ENCODE results near the gene RAB30.

Gene RAB30

DNA sequence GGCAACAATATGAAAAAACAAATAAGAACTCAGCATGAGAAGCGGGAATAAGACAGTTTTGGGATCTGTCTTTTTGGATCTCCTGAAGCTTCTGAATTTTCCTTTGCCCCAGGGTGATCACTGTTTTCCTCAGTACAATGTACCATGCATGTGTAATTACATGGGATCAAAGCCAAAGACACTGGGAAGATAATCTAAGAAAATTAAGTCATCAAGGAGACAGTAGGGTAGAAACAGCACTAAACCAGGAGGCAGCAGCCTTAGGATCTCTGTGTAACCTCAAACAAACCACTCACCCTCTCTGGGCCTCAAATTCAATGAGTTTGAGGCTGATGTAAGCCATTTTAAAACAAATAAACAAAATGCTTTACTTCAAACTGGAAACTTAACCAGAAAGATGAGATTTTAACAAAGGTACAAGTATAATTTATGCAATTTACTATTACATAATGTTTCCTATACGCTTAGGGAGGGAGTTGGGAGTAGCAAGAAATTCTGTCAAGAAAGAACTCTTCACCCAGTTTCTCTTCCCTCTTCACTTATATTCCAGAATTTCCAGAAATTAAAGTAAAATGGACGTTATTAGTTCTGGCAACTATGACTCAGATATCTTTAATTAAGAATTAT, 77.0 kb downstream of the RAB30 start:
- Histone ChIP-seq H3K27ac (ENCODE audit: low read depth, low read length) (no peak overlapping the region), H3K36me3 (ENCODE audit: insufficient read depth, low read length) (peaks cover 7% of the 10 kb centered on the region), H3K9ac (ENCODE audit: low read length) (no peak overlapping the region), H3K4me1 (ENCODE audit: insufficient read depth, low read length) (peaks cover 54% of the 10 kb centered on the region), H3K9me3 (ENCODE audit: low read length) (no peaks in the 10 kb centered on the region), H3K4me3 (ENCODE audit: low read depth in 1 of 2, low read length in 2 of 2) (no peak overlapping the region), H3K27me3 (ENCODE audit: control insufficient read depth in 1 of 2, insufficient read depth in 2 of 2, low read length in 2 of 2) (no peaks in the 10 kb centered on the region)

DNA sequence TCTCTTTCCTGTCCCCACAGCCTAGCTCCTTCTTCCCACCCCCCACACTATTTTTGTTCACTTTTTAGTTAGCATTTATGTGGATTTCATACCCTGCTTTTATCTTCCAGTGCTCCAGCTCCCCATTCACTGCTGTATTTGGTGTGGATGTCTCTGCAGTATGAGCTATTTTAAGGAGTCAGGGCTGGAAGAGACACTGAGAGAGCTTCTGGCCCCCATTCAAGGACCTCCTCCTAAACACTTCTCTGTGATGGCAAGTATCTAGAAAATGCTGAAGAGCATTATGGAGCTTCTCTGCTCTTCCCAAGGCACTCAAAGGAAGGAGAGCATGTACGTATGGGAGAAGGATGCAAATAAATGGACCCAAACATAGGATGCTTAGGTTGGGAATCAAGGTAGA, 79.5 kb downstream of the RAB30 start:
- peaks cover 19% of the 10 kb centered on the region for H3K36me3 ChIP-seq (ENCODE audit: insufficient read depth, low read length)
- peaks cover 47% of the 10 kb centered on the region for H3K4me1 ChIP-seq (ENCODE audit: insufficient read depth, low read length)
- no peak overlapping the region for H3K4me3 ChIP-seq (ENCODE audit: low read depth in 1 of 2, low read length in 2 of 2)
- no peaks in the 10 kb centered on the region for H3K27me3 ChIP-seq (ENCODE audit: control insufficient read depth in 1 of 2, insufficient read depth in 2 of 2, low read length in 2 of 2)
- H3K9me3 ChIP-seq (ENCODE audit: low read length), result no peaks in the 10 kb centered on the region
- no peak overlapping the region for H3K27ac ChIP-seq (ENCODE audit: low read depth, low read length)
- H3K9ac ChIP-seq (ENCODE audit: low read length), result no peak overlapping the region

DNA sequence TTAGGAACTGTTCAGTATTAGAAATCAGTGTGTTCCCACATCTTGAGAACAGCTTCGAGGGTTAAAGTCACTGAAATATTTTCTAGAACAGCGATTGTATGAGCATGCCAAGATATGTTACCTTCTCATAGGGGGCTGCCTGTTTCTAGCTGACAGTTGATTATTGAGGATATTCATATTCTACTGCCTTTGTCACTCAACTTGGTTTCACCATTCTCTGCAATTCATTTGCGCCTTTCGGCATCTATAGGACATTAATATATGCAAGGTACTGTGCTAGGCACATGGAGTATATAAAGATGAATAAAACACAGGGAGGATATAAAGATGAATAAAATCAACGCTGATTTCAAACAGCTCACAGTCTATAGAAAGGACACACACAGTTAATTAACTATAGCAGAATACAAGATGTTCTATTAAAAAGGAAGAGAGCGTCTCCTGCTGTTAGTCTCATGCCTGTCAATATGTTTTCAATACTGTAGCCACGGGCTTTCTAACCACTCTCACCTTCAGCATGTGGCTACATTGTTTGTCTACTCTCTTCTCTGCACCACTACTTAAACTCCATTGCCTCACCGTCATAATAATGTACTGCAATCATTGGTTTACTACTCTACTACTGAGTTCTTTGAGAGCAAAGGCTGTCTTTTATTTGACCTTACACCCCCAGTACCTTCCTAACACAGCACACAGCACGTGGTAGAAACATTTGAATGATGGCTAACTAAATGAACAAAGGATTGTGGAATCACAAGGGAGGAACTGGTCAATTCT, 81.9 kb downstream of the RAB30 start:
- Histone ChIP-seq H3K27ac (ENCODE audit: low read depth, low read length) (no peak overlapping the region), H3K27me3 (ENCODE audit: control insufficient read depth in 1 of 2, insufficient read depth in 2 of 2, low read length in 2 of 2) (no peaks in the 10 kb centered on the region), H3K36me3 (ENCODE audit: insufficient read depth, low read length) (peaks cover 32% of the 10 kb centered on the region), H3K9ac (ENCODE audit: low read length) (no peak overlapping the region), H3K9me3 (ENCODE audit: low read length) (no peaks in the 10 kb centered on the region), H3K4me3 (ENCODE audit: low read depth in 1 of 2, low read length in 2 of 2) (no peak overlapping the region), H3K4me1 (ENCODE audit: insufficient read depth, low read length) (peaks cover 31% of the 10 kb centered on the region)

DNA sequence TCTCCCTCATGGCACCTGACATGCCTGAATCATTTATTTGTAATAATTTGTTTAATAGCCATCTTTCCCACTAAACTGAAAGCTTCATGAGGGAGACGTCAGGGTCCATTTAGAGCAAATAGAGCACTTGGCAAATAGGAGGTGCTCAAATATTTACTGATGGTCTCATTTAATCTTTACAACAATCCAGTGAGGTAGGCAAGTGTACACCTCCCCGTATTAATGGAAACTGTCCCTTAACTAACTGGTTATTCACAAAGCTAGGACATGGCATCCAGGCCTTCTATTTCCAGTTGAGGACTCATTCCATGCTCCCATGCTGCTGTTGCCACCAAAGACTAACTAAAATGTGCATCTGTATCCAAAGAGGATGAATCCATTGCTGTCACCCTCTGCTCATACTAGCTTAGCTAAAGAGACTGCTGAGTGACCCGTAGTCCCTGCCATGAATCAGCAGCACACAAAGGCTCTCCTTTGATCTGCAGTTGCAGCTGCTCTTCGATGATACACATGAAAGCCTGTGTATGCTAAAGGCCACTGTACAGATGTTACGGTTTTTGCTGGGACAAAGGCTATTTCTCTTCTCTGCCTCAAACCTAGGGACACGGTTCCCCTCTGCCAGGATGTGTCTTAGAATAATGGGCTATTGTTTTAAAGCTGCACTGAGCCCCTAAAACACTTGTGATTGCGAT, 82.6 kb downstream of the RAB30 start:
- Histone ChIP-seq H3K9me3 (ENCODE audit: low read length) (no peaks in the 10 kb centered on the region), H3K36me3 (ENCODE audit: insufficient read depth, low read length) (peaks cover 38% of the 10 kb centered on the region), H3K4me3 (ENCODE audit: low read depth in 1 of 2, low read length in 2 of 2) (no peak overlapping the region), H3K4me1 (ENCODE audit: insufficient read depth, low read length) (peaks cover 24% of the 10 kb centered on the region), H3K9ac (ENCODE audit: low read length) (no peak overlapping the region), H3K27ac (ENCODE audit: low read depth, low read length) (no peak overlapping the region), H3K27me3 (ENCODE audit: control insufficient read depth in 1 of 2, insufficient read depth in 2 of 2, low read length in 2 of 2) (no peaks in the 10 kb centered on the region)

DNA sequence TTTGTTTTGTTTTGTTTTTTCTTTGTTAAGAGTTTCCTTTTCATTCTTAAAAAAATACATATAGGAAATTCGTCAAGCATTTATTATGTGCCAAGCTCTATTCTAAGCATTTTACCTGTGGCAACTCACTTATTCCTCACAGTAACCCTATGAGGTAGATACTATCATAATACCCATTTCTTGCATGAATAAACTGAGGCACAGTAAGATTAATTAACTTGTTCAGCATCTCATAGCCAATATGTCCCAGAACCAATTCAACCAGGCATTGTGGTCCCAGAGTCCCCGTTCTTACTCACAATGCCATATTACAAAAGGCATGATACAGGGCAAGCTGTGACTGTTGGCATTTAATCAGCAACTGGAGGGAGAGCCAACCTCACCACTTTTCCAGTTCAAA, 83.7 kb downstream of the RAB30 start:
- Histone ChIP-seq H3K36me3 (ENCODE audit: insufficient read depth, low read length) (peaks cover 38% of the 10 kb centered on the region), H3K27me3 (ENCODE audit: control insufficient read depth in 1 of 2, insufficient read depth in 2 of 2, low read length in 2 of 2) (no peaks in the 10 kb centered on the region), H3K4me1 (ENCODE audit: insufficient read depth, low read length) (peaks cover 17% of the 10 kb centered on the region), H3K9me3 (ENCODE audit: low read length) (no peaks in the 10 kb centered on the region), H3K27ac (ENCODE audit: low read depth, low read length) (no peak overlapping the region), H3K4me3 (ENCODE audit: low read depth in 1 of 2, low read length in 2 of 2) (no peak overlapping the region), H3K9ac (ENCODE audit: low read length) (no peak overlapping the region)

DNA sequence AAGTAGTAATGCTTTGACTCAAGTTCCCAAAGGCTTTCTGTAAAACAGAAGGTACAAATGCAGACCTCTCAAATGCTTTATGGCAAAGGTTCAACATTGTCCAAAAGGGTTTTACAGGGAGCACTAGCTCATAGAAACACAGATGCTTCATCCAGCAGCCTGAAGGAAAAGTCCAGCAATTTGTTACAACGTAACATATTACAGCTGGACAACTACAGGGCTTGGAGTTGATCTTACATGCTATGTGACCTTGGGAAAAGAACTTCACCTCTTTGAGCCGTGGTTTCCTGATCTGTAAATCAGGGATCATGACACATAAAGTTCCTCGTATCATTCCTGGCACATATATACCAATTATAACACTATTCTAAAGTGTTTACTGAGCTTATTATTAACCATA, 85.3 kb downstream of the RAB30 start:
- peaks cover 43% of the 10 kb centered on the region for H3K36me3 ChIP-seq (ENCODE audit: insufficient read depth, low read length)
- no peaks in the 10 kb centered on the region for H3K9me3 ChIP-seq (ENCODE audit: low read length)
- H3K9ac ChIP-seq (ENCODE audit: low read length), result no peak overlapping the region
- no peak overlapping the region for H3K27ac ChIP-seq (ENCODE audit: low read depth, low read length)
- H3K4me1 ChIP-seq (ENCODE audit: insufficient read depth, low read length), result peaks cover 2% of the 10 kb centered on the region
- H3K27me3 ChIP-seq (ENCODE audit: control insufficient read depth in 1 of 2, insufficient read depth in 2 of 2, low read length in 2 of 2), result no peaks in the 10 kb centered on the region
- no peak overlapping the region for H3K4me3 ChIP-seq (ENCODE audit: low read depth in 1 of 2, low read length in 2 of 2)

DNA sequence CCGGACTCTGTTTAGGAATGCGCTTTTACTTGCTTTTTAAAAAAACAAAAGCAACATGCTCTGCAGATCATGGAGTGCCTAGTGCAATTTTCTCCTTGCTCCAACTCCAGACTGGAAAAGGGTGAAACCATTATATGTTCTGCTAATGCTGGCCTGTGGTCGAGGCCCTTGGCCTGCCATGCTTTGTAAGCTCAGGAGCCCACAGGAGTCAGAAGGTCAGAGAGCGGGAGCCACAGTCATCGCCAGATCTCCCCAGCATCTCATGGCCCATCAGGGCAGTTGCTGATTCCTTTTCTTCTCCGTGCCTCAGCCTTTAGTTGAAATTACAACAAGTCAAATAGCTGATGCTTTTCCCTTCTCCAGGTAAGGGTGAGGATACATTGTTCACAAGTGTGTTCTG, 89.8 kb downstream of the RAB30 start:
- no peak overlapping the region for H3K4me3 ChIP-seq (ENCODE audit: low read depth in 1 of 2, low read length in 2 of 2)
- H3K9me3 ChIP-seq (ENCODE audit: low read length), result no peaks in the 10 kb centered on the region
- H3K27ac ChIP-seq (ENCODE audit: low read depth, low read length), result no peak overlapping the region
- H3K4me1 ChIP-seq (ENCODE audit: insufficient read depth, low read length), result peaks cover 7% of the 10 kb centered on the region
- no peak overlapping the region for H3K9ac ChIP-seq (ENCODE audit: low read length)
- no peaks in the 10 kb centered on the region for H3K27me3 ChIP-seq (ENCODE audit: control insufficient read depth in 1 of 2, insufficient read depth in 2 of 2, low read length in 2 of 2)
- H3K36me3 ChIP-seq (ENCODE audit: insufficient read depth, low read length), result peaks cover 29% of the 10 kb centered on the region

DNA sequence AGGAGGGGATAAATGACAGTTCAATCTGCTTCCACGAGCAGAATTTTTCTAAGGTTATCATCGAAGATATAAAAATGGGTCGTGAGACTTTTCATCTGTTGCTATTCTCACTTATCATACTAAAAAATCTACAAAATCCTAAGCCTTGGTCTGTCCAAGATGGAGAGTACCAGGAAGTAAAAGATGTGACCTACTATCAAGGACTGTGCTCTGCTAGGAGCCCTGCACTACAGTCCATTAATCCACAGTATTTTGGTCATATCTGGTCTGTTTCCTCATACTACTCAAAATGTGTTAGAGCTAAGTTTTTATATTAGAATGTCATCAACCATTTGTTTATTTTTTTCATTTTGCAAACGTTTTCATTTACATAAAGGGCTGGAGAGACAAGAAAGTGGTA, 90.8 kb downstream of the RAB30 start:
- peaks cover 7% of the 10 kb centered on the region for H3K4me1 ChIP-seq (ENCODE audit: insufficient read depth, low read length)
- no peak overlapping the region for H3K9ac ChIP-seq (ENCODE audit: low read length)
- H3K27me3 ChIP-seq (ENCODE audit: control insufficient read depth in 1 of 2, insufficient read depth in 2 of 2, low read length in 2 of 2), result no peaks in the 10 kb centered on the region
- H3K27ac ChIP-seq (ENCODE audit: low read depth, low read length), result no peak overlapping the region
- no peak overlapping the region for H3K4me3 ChIP-seq (ENCODE audit: low read depth in 1 of 2, low read length in 2 of 2)
- H3K9me3 ChIP-seq (ENCODE audit: low read length), result no peaks in the 10 kb centered on the region
- H3K36me3 ChIP-seq (ENCODE audit: insufficient read depth, low read length), result peaks cover 21% of the 10 kb centered on the region

DNA sequence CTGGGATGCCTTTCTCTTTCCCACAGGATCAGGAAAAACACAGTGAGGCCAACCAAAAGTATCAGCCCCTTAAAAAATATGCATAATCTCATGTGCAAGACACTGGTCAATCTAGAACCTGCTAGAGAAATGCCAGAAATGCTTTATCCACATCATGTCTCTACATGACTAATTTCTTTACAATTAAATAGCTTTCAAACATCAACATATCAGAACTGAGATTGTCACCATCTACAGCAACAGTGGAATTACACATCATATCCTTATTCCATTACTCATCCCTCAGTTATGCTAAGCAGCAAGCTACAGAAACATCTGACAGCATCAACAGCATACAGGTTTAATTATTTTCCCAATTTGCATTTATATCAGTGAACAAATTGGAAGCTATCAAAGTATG, 91.4 kb downstream of the RAB30 start:
- peaks cover 7% of the 10 kb centered on the region for H3K4me1 ChIP-seq (ENCODE audit: insufficient read depth, low read length)

DNA sequence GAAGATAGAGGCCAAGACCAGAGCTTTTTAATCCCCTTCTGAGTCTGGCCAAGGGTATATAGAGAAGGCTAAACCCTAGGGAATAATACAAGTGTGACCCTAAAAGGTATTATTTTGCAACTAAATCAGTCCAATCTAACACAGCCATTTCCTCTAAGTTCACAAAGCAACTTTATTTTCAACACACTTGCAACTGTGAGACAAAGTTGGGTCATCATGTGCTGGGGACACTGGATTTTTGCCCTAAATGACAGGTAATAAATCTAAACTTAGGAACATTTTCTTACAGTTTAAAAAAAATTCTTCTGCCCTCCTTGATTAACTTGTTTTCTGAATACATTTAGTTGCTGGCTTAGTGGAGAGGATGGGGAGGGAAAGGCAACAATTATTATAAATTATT, 91.9 kb downstream of the RAB30 start:
- Histone ChIP-seq H3K36me3 (ENCODE audit: insufficient read depth, low read length) (peaks cover 18% of the 10 kb centered on the region), H3K4me3 (ENCODE audit: low read depth in 1 of 2, low read length in 2 of 2) (no peak overlapping the region), H3K9me3 (ENCODE audit: low read length) (no peaks in the 10 kb centered on the region), H3K27ac (ENCODE audit: low read depth, low read length) (no peak overlapping the region), H3K4me1 (ENCODE audit: insufficient read depth, low read length) (peaks cover 7% of the 10 kb centered on the region), H3K27me3 (ENCODE audit: control insufficient read depth in 1 of 2, insufficient read depth in 2 of 2, low read length in 2 of 2) (no peaks in the 10 kb centered on the region), H3K9ac (ENCODE audit: low read length) (no peak overlapping the region)

More for the DNA sequence above, 91.4 kb downstream of the RAB30 start:
- Histone ChIP-seq H3K4me3 (ENCODE audit: low read depth in 1 of 2, low read length in 2 of 2) (no peak overlapping the region), H3K9ac (ENCODE audit: low read length) (no peak overlapping the region), H3K36me3 (ENCODE audit: insufficient read depth, low read length) (peaks cover 18% of the 10 kb centered on the region), H3K27me3 (ENCODE audit: control insufficient read depth in 1 of 2, insufficient read depth in 2 of 2, low read length in 2 of 2) (no peaks in the 10 kb centered on the region), H3K27ac (ENCODE audit: low read depth, low read length) (no peak overlapping the region), H3K9me3 (ENCODE audit: low read length) (no peaks in the 10 kb centered on the region)

DNA sequence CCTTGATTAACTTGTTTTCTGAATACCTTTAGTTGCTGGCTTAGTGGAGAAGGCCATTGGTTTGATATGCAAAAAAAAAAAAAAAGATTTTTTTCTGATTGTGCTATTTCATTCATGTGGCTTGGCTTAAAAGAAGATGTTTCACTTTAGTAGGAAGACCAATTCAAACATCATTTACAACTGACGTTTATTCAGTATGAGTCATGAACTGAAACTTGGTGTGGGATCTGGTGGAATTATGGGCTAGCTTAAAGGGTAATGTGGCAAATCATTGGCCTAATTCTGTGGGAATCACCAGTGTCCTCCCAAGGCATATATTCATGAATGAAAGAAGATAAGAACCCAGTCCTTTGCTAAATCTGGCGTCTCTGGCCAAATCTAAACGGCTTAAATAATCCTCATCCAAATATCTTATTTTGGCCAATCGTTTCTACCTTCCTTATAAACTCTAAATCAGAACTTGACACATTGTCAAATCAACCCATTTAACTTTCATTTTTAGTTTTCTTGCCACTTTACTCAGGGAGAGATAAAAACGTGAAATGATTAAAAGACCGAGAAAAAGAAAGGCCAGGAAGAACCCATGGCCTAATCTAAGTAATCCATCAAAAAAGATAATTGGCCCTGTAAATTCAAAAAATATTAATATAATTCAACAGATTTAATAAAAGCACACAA, 93.1 kb downstream of the RAB30 start:
- Histone ChIP-seq H3K9me3 (ENCODE audit: low read length) (no peaks in the 10 kb centered on the region), H3K4me3 (ENCODE audit: low read depth in 1 of 2, low read length in 2 of 2) (no peak overlapping the region), H3K9ac (ENCODE audit: low read length) (no peak overlapping the region), H3K36me3 (ENCODE audit: insufficient read depth, low read length) (peaks cover 9% of the 10 kb centered on the region), H3K4me1 (ENCODE audit: insufficient read depth, low read length) (peaks cover 7% of the 10 kb centered on the region), H3K27me3 (ENCODE audit: control insufficient read depth in 1 of 2, insufficient read depth in 2 of 2, low read length in 2 of 2) (no peaks in the 10 kb centered on the region), H3K27ac (ENCODE audit: low read depth, low read length) (no peak overlapping the region)
